Measurements from ENCODE around the gene PAFAH2. TPM values are rescaled to one million over a fixed set of nuclear protein-coding genes. Genes with fewer than 3 reads are reported as not detected.
"Not testable (repeated sequence)": the region's sequence is repeated elsewhere in the genome, so short reads cannot be mapped to it uniquely, and the experiment has no call there.

Gene PAFAH2
- polyA plus RNA-seq, 1 of the 3 experiments (the other 2 are of a cell fraction), result 10.8 TPM

- no peak for TF ChIP-seq NRF1 (IDR thresholded peaks at IDR 0.05; ENCODE audit: low read depth, low read length)
- TF ChIP-seq CHD2 (IDR thresholded peaks at IDR 0.05; ENCODE audit: low read length, partially characterized antibody), result no peak
- TF ChIP-seq RAD21 (IDR thresholded peaks at IDR 0.05; ENCODE audit: low read length), result no peak
- no peak for TF ChIP-seq NFIC (IDR thresholded peaks at IDR 0.05; ENCODE audit: borderline replicate concordance)
- no peak for TF ChIP-seq EZH2phosphoT487 (IDR thresholded peaks at IDR 0.05; ENCODE audit: borderline replicate concordance, low read depth)
- TF ChIP-seq USF2 (IDR thresholded peaks at IDR 0.05; ENCODE audit: borderline replicate concordance, low read depth, low read length), result no peak
- no peak for TF ChIP-seq RCOR1 (IDR thresholded peaks at IDR 0.05; ENCODE audit: low read length)
Measured at GRCh38 chr1:25944986-25945385, 52.9 kb downstream of the PAFAH2 start (continued).

- CTCF ChIA-PET, result interaction anchor here (3.4 kb wide), 1 partner anchor 48 kb away, joined by 10 read pairs; no protein-coding TSS in a partner anchor
- WGBS (ENCODE audit: low lambda C conversion rate), result 89% methylated on average over 3 of the region's 5 CpGs
Measured at GRCh38 chr1:25943511-25943910, 54.4 kb downstream of the PAFAH2 start.

GRCh38 chr1:25936947-25937346 is 60.9 kb downstream of the PAFAH2 start:
- Histone ChIP-seq H3K9me2 (no peaks in the 10 kb centered on the region), H3K9me3 (no peaks in the 10 kb centered on the region), H3K4me1 (ENCODE audit: control insufficient read depth in 1 of 2, insufficient read depth in 2 of 2, low read depth in 1 of 2, low read length in 1 of 2) (no peaks in the 10 kb centered on the region), H3K79me2 (ENCODE audit: insufficient read depth) (no peaks in the 10 kb centered on the region), H3K36me3 (replicated peaks in 1 of 2; ENCODE audit: control insufficient read depth in 1 of 2, insufficient read depth in 2 of 2, low read length in 1 of 2) (no peaks in the 10 kb centered on the region), H3K4me2 (no peak overlapping the region), H3K27ac (ENCODE audit: low read depth in 2 of 2, low read length in 1 of 2) (no peak overlapping the region), H3K27me3 (ENCODE audit: insufficient read depth) (no peaks in the 10 kb centered on the region), H3F3A (replicated peaks; ENCODE audit: insufficient read depth) (no peaks in the 10 kb centered on the region), H3K4me3 (ENCODE audit: low read depth in 2 of 2, low read length in 1 of 2) (no peak overlapping the region), H2AFZ (ENCODE audit: low read depth) (no peak overlapping the region), H4K20me1 (ENCODE audit: insufficient read depth) (no peaks in the 10 kb centered on the region), H3K9ac (no peak overlapping the region)
- POLR2A ChIA-PET, result no interaction called here
- 81% methylated on average over 4 of the region's 4 CpGs for WGBS (ENCODE audit: low lambda C conversion rate)
- CTCF ChIA-PET, result no interaction called here
- no peak for DNase-seq
- TF ChIP-seq RXRA (IDR thresholded peaks at IDR 0.05; ENCODE audit: borderline replicate concordance, low read depth) (no peak), REST (IDR thresholded peaks at IDR 0.05; ENCODE audit: low read depth, low read length) (no peak), NFIC (IDR thresholded peaks at IDR 0.05; ENCODE audit: borderline replicate concordance) (no peak), GABPA (IDR thresholded peaks at IDR 0.05; ENCODE audit: low read depth) (no peak), MEF2A (IDR thresholded peaks at IDR 0.05; ENCODE audit: borderline replicate concordance, low read depth) (no peak), SIN3A (IDR thresholded peaks at IDR 0.05; ENCODE audit: borderline replicate concordance, low read depth, low read length) (no peak), TAF1 (IDR thresholded peaks at IDR 0.05; ENCODE audit: borderline replicate concordance, low read depth, low read length) (no peak), JUND (IDR thresholded peaks at IDR 0.05) (no peak), USF2 (IDR thresholded peaks at IDR 0.05; ENCODE audit: borderline replicate concordance, low read depth, low read length) (no peak), EP300 (IDR thresholded peaks at IDR 0.05; ENCODE audit: borderline replicate concordance in 1 of 2, low read depth in 1 of 2, low read length in 1 of 2) (no peak), RAD21 (IDR thresholded peaks at IDR 0.05; ENCODE audit: low read length) (no peak), RFX5 (IDR thresholded peaks at IDR 0.05; ENCODE audit: low read length) (no peak), EZH2phosphoT487 (IDR thresholded peaks at IDR 0.05; ENCODE audit: borderline replicate concordance, low read depth) (no peak), ELF1 (IDR thresholded peaks at IDR 0.05) (no peak), IRF3 (IDR thresholded peaks at IDR 0.05; ENCODE audit: low read depth, low read length) (no peak)

More at GRCh38 chr1:25943511-25943910, 54.4 kb downstream of the PAFAH2 start:
- H3K27ac ChIP-seq (ENCODE audit: low read depth in 2 of 2, low read length in 1 of 2); H3K4me3 ChIP-seq (ENCODE audit: low read depth in 2 of 2, low read length in 1 of 2); H3K4me1 ChIP-seq (ENCODE audit: control insufficient read depth in 1 of 2, insufficient read depth in 2 of 2, low read depth in 1 of 2, low read length in 1 of 2); H3K9me2 ChIP-seq; H3F3A ChIP-seq (replicated peaks; ENCODE audit: insufficient read depth); H3K4me2 ChIP-seq; H2AFZ ChIP-seq (ENCODE audit: low read depth); DNase-seq; H3K9ac ChIP-seq; H3K36me3 ChIP-seq (replicated peaks in 1 of 2; ENCODE audit: control insufficient read depth in 1 of 2, insufficient read depth in 2 of 2, low read length in 1 of 2); POLR2A ChIA-PET; H3K27me3 ChIP-seq (ENCODE audit: insufficient read depth); H3K9me3 ChIP-seq; H4K20me1 ChIP-seq (ENCODE audit: insufficient read depth); H3K79me2 ChIP-seq (ENCODE audit: insufficient read depth): not testable (repeated sequence)

Measured in SK-N-SH (cell line).